RWPE1 (cell line): ENCODE results near the gene TEDDM1.
"Not testable (repeated sequence)": the region's sequence is repeated elsewhere in the genome, so short reads cannot be mapped to it uniquely, and the experiment has no call there.

Experiments used
- CTCF ChIA-PET: fragments of 350-600 bp; sonication (Branson Sonifier 250); formaldehyde crosslinking; extraction: SDS; loops from one replicate; lab custom pipeline; 2021; lab: Yijun Ruan, JAX
- POLR2A ChIA-PET: fragments of 400-600 bp; formaldehyde crosslinking; extraction: SDS; loops from one replicate; lab custom pipeline; 2020; ENCODE audit warnings: antibody characterized with exemption; ENCODE audit not compliant: low non-redundant PET; lab: Yijun Ruan, JAX
- DNase-seq: peaks from one replicate; pipeline ENCODE4 v3.0.0; 2012; ENCODE audit warnings: low spot score
- H3K27ac ChIP-seq: fragments of 450-650 bp; 2 replicates; pipeline ENCODE4 v1.5.1; 2017
- TF ChIP-seq, protein P1 (sequence below): fragments of 450-650 bp; conservative IDR thresholded peaks from 2 replicates; pipeline ENCODE4 v1.5.1; 2017; ENCODE audit warnings: low read depth, mild to moderate bottlenecking

The TEDDM1 gene

GRCh38 chr1:182400567-182400966 lies at the start of gene TEDDM1:
Gene TEDDM1 (minus strand): TSS chr1:182400667. CDS start chr1:182400485, 182 bp downstream.
- ChIA-PET CTCF (no interaction called here), POLR2A (no interaction called here)
- DNase-seq = no peak
- H3K27ac ChIP-seq = no peak within 1 kb of the TSS
- TF ChIP-seq, protein P1, sequence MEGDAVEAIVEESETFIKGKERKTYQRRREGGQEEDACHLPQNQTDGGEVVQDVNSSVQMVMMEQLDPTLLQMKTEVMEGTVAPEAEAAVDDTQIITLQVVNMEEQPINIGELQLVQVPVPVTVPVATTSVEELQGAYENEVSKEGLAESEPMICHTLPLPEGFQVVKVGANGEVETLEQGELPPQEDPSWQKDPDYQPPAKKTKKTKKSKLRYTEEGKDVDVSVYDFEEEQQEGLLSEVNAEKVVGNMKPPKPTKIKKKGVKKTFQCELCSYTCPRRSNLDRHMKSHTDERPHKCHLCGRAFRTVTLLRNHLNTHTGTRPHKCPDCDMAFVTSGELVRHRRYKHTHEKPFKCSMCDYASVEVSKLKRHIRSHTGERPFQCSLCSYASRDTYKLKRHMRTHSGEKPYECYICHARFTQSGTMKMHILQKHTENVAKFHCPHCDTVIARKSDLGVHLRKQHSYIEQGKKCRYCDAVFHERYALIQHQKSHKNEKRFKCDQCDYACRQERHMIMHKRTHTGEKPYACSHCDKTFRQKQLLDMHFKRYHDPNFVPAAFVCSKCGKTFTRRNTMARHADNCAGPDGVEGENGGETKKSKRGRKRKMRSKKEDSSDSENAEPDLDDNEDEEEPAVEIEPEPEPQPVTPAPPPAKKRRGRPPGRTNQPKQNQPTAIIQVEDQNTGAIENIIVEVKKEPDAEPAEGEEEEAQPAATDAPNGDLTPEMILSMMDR = no peak

DNA sequence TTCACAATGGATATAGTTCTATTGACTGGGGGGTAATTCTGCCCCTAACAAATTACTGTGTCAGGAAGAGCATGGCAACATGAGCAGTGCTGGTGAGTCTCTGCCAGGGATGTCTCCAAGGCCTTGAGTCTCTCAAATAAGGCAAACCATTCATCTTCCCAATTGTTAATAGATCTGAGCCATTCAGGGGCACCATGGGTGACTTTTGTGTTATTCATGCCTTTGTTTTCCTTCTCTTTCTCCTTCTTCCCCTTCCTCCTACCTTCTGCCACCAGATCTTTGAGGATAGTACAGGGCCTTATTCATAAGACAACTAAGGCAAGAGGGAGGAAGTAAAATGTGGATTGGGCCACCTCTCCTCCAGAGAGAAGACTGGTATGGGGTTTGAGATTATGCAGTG lies 49.6 kb upstream of the TEDDM1 start, which contains the start of gene RGSL1:
Gene RGSL1 (plus strand): TSS at position 60 of the 400 bp plus-strand sequence. CDS start 20 bp downstream, at position 80.
- TF ChIP-seq, protein P1 = no peak
- ChIA-PET POLR2A (no interaction called here), CTCF (no interaction called here)
- DNase-seq = no peak
- H3K27ac ChIP-seq = no peak within 1 kb of the TSS

- TF ChIP-seq, protein P1 = no peak
- POLR2A ChIA-PET = no interaction called here
- no peak for DNase-seq
- CTCF ChIA-PET = interaction anchor here (0.9 kb wide), 1 partner anchor 140 kb away, joined by 3 read pairs; no protein-coding TSS in a partner anchor
- H3K27ac ChIP-seq = no peak overlapping the region
Measured at GRCh38 chr1:182447660-182448059, 47.2 kb upstream of the TEDDM1 start.

DNA sequence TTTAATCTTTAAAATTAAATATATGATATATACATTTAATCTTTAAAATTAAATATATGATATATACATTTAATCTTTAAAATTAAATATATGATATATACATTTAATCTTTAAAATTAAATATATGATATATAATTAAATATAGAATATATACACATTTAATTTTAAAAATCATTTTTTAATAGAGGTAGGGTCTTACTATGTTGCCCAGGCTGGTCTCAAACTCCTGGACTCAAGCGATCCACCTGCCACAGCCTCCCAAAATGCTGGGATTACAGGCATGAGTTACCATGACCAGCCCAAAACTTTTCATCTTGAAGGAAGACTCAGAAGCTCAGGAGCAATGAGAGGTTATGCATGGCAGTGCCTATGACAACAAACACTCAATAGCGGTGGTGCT lies 46.7 kb upstream of the TEDDM1 start:
- DNase-seq, H3K27ac ChIP-seq, POLR2A ChIA-PET: not testable (repeated sequence)
- CTCF ChIA-PET = interaction anchor here (0.9 kb wide), 1 partner anchor 141 kb away, joined by 3 read pairs; no protein-coding TSS in a partner anchor

- CTCF ChIA-PET = no interaction called here
- no peak overlapping the region for H3K27ac ChIP-seq
- DNase-seq = peak; percentile 59
- POLR2A ChIA-PET = no interaction called here
- TF ChIP-seq, protein P1 = peak; percentile 76
Measured at GRCh38 chr1:182446033-182446669, 45.7 kb upstream of the TEDDM1 start.

DNA sequence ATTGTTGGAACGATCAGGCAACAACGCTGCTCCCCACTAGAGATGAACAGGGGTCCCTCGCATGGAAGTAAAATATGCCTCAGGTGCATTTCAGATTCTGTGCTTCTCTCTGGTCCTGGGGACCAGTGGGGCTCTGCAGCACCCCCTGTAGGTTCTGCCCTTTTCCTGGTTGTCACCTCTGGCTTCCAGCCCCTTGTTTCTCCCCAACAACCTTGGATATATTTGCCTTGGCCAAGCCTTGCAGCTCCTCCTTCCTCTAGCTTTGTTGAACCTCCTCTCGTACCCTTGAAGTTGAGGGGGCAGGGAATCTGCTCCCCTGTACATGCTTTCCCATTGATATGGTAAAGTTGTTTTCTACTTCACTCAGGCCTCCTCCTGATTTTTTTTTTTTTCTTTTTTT lies 44.0 kb upstream of the TEDDM1 start:
- CTCF ChIA-PET = interaction anchor here (0.6 to 1.1 kb wide), 4 partner anchors 48 to 364 kb away, joined by 3 to 6 read pairs (median 4); no protein-coding TSS in a partner anchor
- no peak overlapping the region for H3K27ac ChIP-seq
- TF ChIP-seq, protein P1 = no peak
- no peak for DNase-seq
- POLR2A ChIA-PET = interaction anchor here (0.7 kb wide), 1 partner anchor 348 kb away, joined by 3 read pairs; no protein-coding TSS in a partner anchor

DNA sequence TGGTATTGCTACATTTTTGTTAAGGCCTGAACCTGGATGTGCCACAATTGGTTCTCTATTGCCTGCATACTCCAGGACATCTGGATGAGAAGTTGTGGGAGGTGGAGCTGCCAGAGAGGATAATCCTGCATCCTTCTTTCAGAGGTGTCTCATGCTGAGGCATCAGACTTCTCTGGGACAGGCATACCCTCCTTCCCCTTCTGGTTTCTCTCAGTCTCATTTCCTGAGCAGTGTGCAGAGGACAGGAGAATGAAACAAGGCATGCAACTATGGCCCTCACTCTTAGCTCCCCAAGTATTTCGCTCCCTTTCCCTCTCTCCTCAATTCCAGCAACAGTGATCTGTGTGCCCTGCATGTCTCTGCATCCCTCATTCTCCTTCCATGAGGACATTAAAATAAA lies 41.9 kb upstream of the TEDDM1 start:
- H3K27ac ChIP-seq = no peak overlapping the region
- TF ChIP-seq, protein P1 = no peak
- DNase-seq = no peak
- ChIA-PET CTCF (no interaction called here), POLR2A (no interaction called here)
